ENCODE data around the gene SDE2.
"Not testable (repeated sequence)": the region's sequence is repeated elsewhere in the genome, so short reads cannot be mapped to it uniquely, and the experiment has no call there.

SDE2 gene

GRCh38 chr1:226009650-226010044 is 10.5 kb upstream of the SDE2 start:
- no peaks in the 10 kb centered on the region for H3K27me3 ChIP-seq (ENCODE audit: insufficient read depth, low read depth)
- no peak overlapping the region for H3K9ac ChIP-seq
- H2AFZ ChIP-seq (ENCODE audit: low read depth) = no peak overlapping the region
- H3K4me3 ChIP-seq (IDR thresholded peaks at IDR 0.05; ENCODE audit: insufficient read depth, low read depth, low read length) = no peak overlapping the region
- peaks cover 14% of the 10 kb centered on the region for H3K4me1 ChIP-seq (ENCODE audit: low read depth, poor library complexity, severe bottlenecking)
- no peaks in the 10 kb centered on the region for H4K20me1 ChIP-seq (ENCODE audit: insufficient read depth)
- no peaks in the 10 kb centered on the region for H3K36me3 ChIP-seq (ENCODE audit: insufficient read depth)
- TF ChIP-seq CTCF (conservative IDR thresholded peaks at IDR 0.05; ENCODE audit: low read depth, low read length) = no peak
- no peak overlapping the region for H3K4me2 ChIP-seq
- H3K27ac ChIP-seq = no peak overlapping the region
- no peaks in the 10 kb centered on the region for H3K79me2 ChIP-seq (ENCODE audit: insufficient read depth, low read depth)

- not testable (repeated sequence) for H3K4me3 ChIP-seq (IDR thresholded peaks at IDR 0.05; ENCODE audit: insufficient read depth, low read depth, low read length); H3K79me2 ChIP-seq (ENCODE audit: insufficient read depth, low read depth); H3K27me3 ChIP-seq (ENCODE audit: insufficient read depth, low read depth); H3K36me3 ChIP-seq (ENCODE audit: insufficient read depth); H3K9ac ChIP-seq; H2AFZ ChIP-seq (ENCODE audit: low read depth); H3K27ac ChIP-seq; H3K4me2 ChIP-seq; H4K20me1 ChIP-seq (ENCODE audit: insufficient read depth)
- H3K4me1 ChIP-seq (ENCODE audit: low read depth, poor library complexity, severe bottlenecking) = peaks cover 14% of the 10 kb centered on the region
Observed at GRCh38 chr1:226007126-226007892, 8.2 kb upstream of the SDE2 start.

GRCh38 chr1:226006686-226007085 is 7.5 kb upstream of the SDE2 start:
- no peak for TF ChIP-seq CTCF (conservative IDR thresholded peaks at IDR 0.05; ENCODE audit: low read depth, low read length)
- no peaks in the 10 kb centered on the region for H3K79me2 ChIP-seq (ENCODE audit: insufficient read depth, low read depth)
- H3K4me3 ChIP-seq (IDR thresholded peaks at IDR 0.05; ENCODE audit: insufficient read depth, low read depth, low read length) = no peak overlapping the region
- H3K4me1 ChIP-seq (ENCODE audit: low read depth, poor library complexity, severe bottlenecking) = peaks cover 14% of the 10 kb centered on the region
- no peaks in the 10 kb centered on the region for H3K27me3 ChIP-seq (ENCODE audit: insufficient read depth, low read depth)
- H3K4me2 ChIP-seq = no peak overlapping the region
- H2AFZ ChIP-seq (ENCODE audit: low read depth) = no peak overlapping the region
- H3K36me3 ChIP-seq (ENCODE audit: insufficient read depth) = no peaks in the 10 kb centered on the region
- H3K27ac ChIP-seq = no peak overlapping the region
- H3K9ac ChIP-seq = no peak overlapping the region
- H4K20me1 ChIP-seq (ENCODE audit: insufficient read depth) = no peaks in the 10 kb centered on the region

GRCh38 chr1:226004396-226004795 is 5.3 kb upstream of the SDE2 start:
- Histone ChIP-seq H4K20me1 (ENCODE audit: insufficient read depth) (no peaks in the 10 kb centered on the region), H3K4me2 (no peak overlapping the region), H3K27ac (no peak overlapping the region)

More at GRCh38 chr1:226004396-226004795, 5.3 kb upstream of the SDE2 start:
- no peak for TF ChIP-seq CTCF (conservative IDR thresholded peaks at IDR 0.05; ENCODE audit: low read depth, low read length)
- H3K79me2 ChIP-seq (ENCODE audit: insufficient read depth, low read depth) = no peaks in the 10 kb centered on the region
- no peaks in the 10 kb centered on the region for H3K36me3 ChIP-seq (ENCODE audit: insufficient read depth)
- peaks cover 16% of the 10 kb centered on the region for H3K4me1 ChIP-seq (ENCODE audit: low read depth, poor library complexity, severe bottlenecking)
- no peak overlapping the region for H3K4me3 ChIP-seq (IDR thresholded peaks at IDR 0.05; ENCODE audit: insufficient read depth, low read depth, low read length)
- no peak overlapping the region for H2AFZ ChIP-seq (ENCODE audit: low read depth)
- no peaks in the 10 kb centered on the region for H3K27me3 ChIP-seq (ENCODE audit: insufficient read depth, low read depth)
- H3K9ac ChIP-seq = no peak overlapping the region

Data from KMS-11 (cell line).